Neural progenitor cell (in vitro differentiated cells): Measurements from ENCODE around the gene RNF11. TPM values are rescaled to one million over a fixed set of nuclear protein-coding genes. Genes with fewer than 3 reads are reported as not detected.

Source experiments
- DNase-seq: peaks from one replicate; pipeline ENCODE4 v3.0.0-alpha.2; 2016; ENCODE audit warnings: low spot score
- H2AFZ ChIP-seq: fragments of 200-600 bp; sonication (generic); replicated peaks from 2 replicates; pipeline ENCODE4 v1.6.1; 2016; ENCODE audit warnings: antibody characterized with exemption
- H3F3A ChIP-seq: fragments of 200-600 bp; sonication (generic); 2 replicates; pipeline ENCODE4 v1.6.1; 2016; ENCODE audit warnings: antibody characterized with exemption, low read depth
- H3K27ac ChIP-seq: fragments of 200-600 bp; sonication (generic); 2 replicates; pipeline ENCODE4 v1.5.1; 2016; ENCODE audit warnings: mild to moderate bottlenecking
- H3K27me3 ChIP-seq: fragments of 200-600 bp; sonication (generic); 2 replicates; pipeline ENCODE4 v1.6.1; 2016; ENCODE audit warnings: mild to moderate bottlenecking, moderate library complexity
- H3K36me3 ChIP-seq: fragments of 200-600 bp; sonication (generic); 2 replicates; pipeline ENCODE4 v1.5.1; 2016
- H3K4me1 ChIP-seq: fragments of 200-600 bp; sonication (generic); 2 replicates; pipeline ENCODE4 v1.6.1; 2016; ENCODE audit warnings: mixed run types
- H3K4me2 ChIP-seq: fragments of 200-600 bp; sonication (generic); 2 replicates; pipeline ENCODE4 v1.6.1; 2016
- H3K4me3 ChIP-seq: fragments of 200-600 bp; sonication (generic); 2 replicates; pipeline ENCODE4 v1.5.1; 2016
- H3K79me2 ChIP-seq: fragments of 200-600 bp; sonication (generic); 2 replicates; pipeline ENCODE4 v1.6.1; 2016; ENCODE audit warnings: low read depth
- H3K9ac ChIP-seq: fragments of 200-600 bp; sonication (generic); 2 replicates; pipeline ENCODE4 v1.6.1; 2016
- H3K9me3 ChIP-seq: fragments of 200-600 bp; sonication (generic); 2 replicates; pipeline ENCODE4 v1.5.1; 2016; ENCODE audit warnings: low read depth
- H4K20me1 ChIP-seq: fragments of 200-600 bp; sonication (generic); 2 replicates; pipeline ENCODE4 v1.6.1; 2016; ENCODE audit warnings: low read depth
- H3K27ac Mint-ChIP-seq: 3 replicates; pipeline ENCODE4 v1.8.0; 2021; ENCODE audit warnings: mixed read lengths
- H3K27me3 Mint-ChIP-seq: 2 replicates; pipeline ENCODE4 v1.8.0; 2022; ENCODE audit warnings: low read depth, mild to moderate bottlenecking, inconsistent platforms, moderate library complexity, mixed read lengths; ENCODE audit not compliant: insufficient read depth
- H3K36me3 Mint-ChIP-seq: 3 replicates; pipeline ENCODE4 v1.8.0; 2021; ENCODE audit warnings: mixed read lengths
- H3K4me1 Mint-ChIP-seq: 3 replicates; pipeline ENCODE4 v1.8.0; 2021; ENCODE audit warnings: mixed read lengths
- H3K4me3 Mint-ChIP-seq: 3 replicates; pipeline ENCODE4 v1.8.0; 2021; ENCODE audit warnings: mild to moderate bottlenecking, moderate library complexity, mixed read lengths
- H3K9me3 Mint-ChIP-seq: 3 replicates; pipeline ENCODE4 v1.8.0; 2020; ENCODE audit warnings: mixed read lengths
- EZH2 ChIP-seq: fragments of 200-600 bp; sonication (generic); IDR thresholded peaks from 2 replicates; pipeline ENCODE4 v1.6.1; 2017; ENCODE audit warnings: antibody characterized with exemption, mild to moderate bottlenecking, moderate library complexity
- EZH2phosphoT487 ChIP-seq: fragments of 200-600 bp; sonication (generic); IDR thresholded peaks from 2 replicates; pipeline ENCODE4 v1.6.1; 2017; ENCODE audit warnings: antibody characterized with exemption
- total RNA-seq: library from RNA; depleted of rRNA; stranded (reverse); fragments of >200 nt; gene quantifications from 2 replicates; pipeline ENCODE4 v1.2.3, GENCODE V29; 2015; ENCODE audit warnings: low replicate concordance
- TF ChIP-seq, protein P1 (sequence below): fragments of 200-600 bp; sonication (generic); IDR thresholded peaks from 2 replicates; pipeline ENCODE4 v1.5.1; 2017; ENCODE audit warnings: antibody characterized with exemption, mild to moderate bottlenecking

The RNF11 gene
- total RNA-seq, 1 donor from 2014 or later: 108 TPM

DNA sequence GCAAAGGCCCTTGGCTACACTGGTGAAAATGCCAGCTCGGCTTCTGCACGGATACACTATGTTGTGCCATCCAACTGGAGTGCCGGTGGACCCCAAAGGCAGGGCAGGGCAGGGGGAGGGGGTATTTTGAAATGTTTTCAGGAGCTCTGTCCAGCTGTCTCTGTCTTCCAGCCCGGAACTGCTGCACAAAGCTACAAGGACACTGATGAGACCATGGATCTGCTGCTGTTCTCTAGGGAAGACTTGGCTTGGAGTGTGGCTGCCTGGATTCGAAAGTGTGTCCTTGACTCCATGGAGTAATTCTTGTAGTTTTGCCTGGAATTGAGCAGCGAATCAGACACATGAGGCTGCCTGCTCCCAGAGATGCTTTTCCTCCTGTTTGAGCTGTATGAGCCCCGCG lies 51.9 kb downstream of the RNF11 start:
- Mint-ChIP-seq H3K36me3 (no peaks in the 10 kb centered on the region), H3K27ac (no peak overlapping the region), H3K4me3 (no peak overlapping the region), H3K4me1 (peaks cover 7% of the 10 kb centered on the region), H3K9me3 (no peaks in the 10 kb centered on the region), H3K27me3 (peaks cover 3% of the 10 kb centered on the region)
- Histone ChIP-seq H3K4me1 (peaks cover 12% of the 10 kb centered on the region), H3K79me2 (no peaks in the 10 kb centered on the region), H3K9ac (no peak overlapping the region), H4K20me1 (peaks cover 7% of the 10 kb centered on the region), H3F3A (peaks cover 11% of the 10 kb centered on the region), H3K27ac (no peak overlapping the region), H2AFZ (no peak overlapping the region), H3K27me3 (no peaks in the 10 kb centered on the region), H3K36me3 (no peaks in the 10 kb centered on the region), H3K9me3 (no peaks in the 10 kb centered on the region), H3K4me2 (no peak overlapping the region), H3K4me3 (no peak overlapping the region)
- no peak for DNase-seq
- no peak for TF ChIP-seq EZH2
- no peak for TF ChIP-seq EZH2phosphoT487
- TF ChIP-seq, protein P1, sequence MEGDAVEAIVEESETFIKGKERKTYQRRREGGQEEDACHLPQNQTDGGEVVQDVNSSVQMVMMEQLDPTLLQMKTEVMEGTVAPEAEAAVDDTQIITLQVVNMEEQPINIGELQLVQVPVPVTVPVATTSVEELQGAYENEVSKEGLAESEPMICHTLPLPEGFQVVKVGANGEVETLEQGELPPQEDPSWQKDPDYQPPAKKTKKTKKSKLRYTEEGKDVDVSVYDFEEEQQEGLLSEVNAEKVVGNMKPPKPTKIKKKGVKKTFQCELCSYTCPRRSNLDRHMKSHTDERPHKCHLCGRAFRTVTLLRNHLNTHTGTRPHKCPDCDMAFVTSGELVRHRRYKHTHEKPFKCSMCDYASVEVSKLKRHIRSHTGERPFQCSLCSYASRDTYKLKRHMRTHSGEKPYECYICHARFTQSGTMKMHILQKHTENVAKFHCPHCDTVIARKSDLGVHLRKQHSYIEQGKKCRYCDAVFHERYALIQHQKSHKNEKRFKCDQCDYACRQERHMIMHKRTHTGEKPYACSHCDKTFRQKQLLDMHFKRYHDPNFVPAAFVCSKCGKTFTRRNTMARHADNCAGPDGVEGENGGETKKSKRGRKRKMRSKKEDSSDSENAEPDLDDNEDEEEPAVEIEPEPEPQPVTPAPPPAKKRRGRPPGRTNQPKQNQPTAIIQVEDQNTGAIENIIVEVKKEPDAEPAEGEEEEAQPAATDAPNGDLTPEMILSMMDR: no peak

DNA sequence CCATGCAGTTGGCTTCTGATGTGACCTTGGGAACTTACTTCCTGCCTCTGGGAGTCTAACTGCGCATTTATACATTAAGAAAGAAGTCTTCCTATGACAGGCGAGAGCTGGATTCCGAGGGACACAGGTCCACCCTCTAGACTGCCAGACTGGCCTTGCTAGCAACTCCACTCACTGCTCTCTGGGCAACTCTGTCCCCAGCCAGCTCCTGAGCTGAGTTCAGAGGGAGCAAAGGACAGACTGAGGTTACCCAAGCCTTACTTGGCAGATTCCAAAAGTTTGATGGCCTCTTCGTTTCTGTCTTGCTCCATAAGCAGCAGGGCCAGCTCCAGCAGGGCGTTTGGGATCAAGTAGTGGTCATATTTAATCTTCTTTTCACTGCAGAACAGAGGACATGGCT lies 52.5 kb downstream of the RNF11 start:
- peaks cover 7% of the 10 kb centered on the region for H4K20me1 ChIP-seq
- no peak overlapping the region for H3K9ac ChIP-seq
- DNase-seq: no peak
- no peaks in the 10 kb centered on the region for H3K9me3 ChIP-seq
- Mint-ChIP-seq H3K36me3 (no peaks in the 10 kb centered on the region), H3K4me3 (no peak overlapping the region), H3K4me1 (peaks cover 7% of the 10 kb centered on the region), H3K27me3 (peaks cover 3% of the 10 kb centered on the region), H3K27ac (no peak overlapping the region), H3K9me3 (no peaks in the 10 kb centered on the region)
- peaks cover 12% of the 10 kb centered on the region for H3K4me1 ChIP-seq
- no peak overlapping the region for H2AFZ ChIP-seq
- H3K4me3 ChIP-seq: no peak overlapping the region
- no peak overlapping the region for H3K27ac ChIP-seq
- no peak overlapping the region for H3K4me2 ChIP-seq
- H3F3A ChIP-seq: peaks cover 11% of the 10 kb centered on the region
- H3K27me3 ChIP-seq: no peaks in the 10 kb centered on the region
- no peaks in the 10 kb centered on the region for H3K36me3 ChIP-seq
- H3K79me2 ChIP-seq: no peaks in the 10 kb centered on the region
- TF ChIP-seq, protein P1: no peak
- TF ChIP-seq EZH2phosphoT487 (no peak), EZH2 (no peak)

DNA sequence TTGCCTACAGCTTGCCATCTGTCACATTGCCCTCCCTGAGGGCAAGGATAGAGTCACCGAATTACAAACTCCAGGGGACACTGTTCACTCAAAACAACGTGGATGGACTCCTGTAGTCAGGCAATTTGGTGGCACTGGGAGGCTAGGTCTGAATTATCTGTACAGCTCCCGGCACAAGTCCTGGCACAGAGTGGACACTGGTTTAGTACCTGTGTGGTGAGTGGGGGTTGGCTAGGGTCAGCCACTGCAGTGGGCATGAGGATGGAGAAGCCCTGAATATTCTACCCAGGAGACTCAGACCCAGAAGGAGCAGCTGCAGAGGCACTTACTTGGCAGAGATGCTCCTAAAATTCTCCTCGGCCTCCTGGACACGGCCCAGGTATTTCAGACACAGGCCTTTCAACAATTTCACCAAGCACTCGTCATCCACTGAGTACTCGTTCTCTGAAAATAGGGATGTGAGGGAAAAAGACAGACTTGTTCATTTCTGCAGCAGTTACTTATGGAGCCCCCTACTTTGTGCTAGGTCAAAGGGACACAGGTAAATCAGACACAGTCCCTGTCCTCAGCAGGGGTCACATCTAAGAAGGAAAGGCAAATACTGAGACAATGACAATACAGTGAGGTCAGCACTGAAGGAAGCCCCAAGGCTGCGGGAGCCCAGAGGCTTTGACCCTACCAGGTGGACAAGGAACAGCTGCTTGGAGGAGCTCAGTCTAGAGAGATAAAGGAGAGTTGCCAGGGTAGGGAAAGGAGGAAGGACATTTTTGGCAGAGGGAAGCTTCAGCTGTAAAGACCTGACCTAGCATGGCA lies 53.8 kb downstream of the RNF11 start:
- Histone ChIP-seq H2AFZ (no peak overlapping the region), H3K4me1 (peaks cover 2% of the 10 kb centered on the region), H3K4me2 (no peak overlapping the region), H3K27ac (no peak overlapping the region), H3K79me2 (no peaks in the 10 kb centered on the region), H3F3A (peaks cover 2% of the 10 kb centered on the region), H3K9ac (no peak overlapping the region), H3K27me3 (no peaks in the 10 kb centered on the region), H3K9me3 (no peaks in the 10 kb centered on the region), H3K4me3 (no peak overlapping the region), H4K20me1 (peaks cover 2% of the 10 kb centered on the region), H3K36me3 (no peaks in the 10 kb centered on the region)
- Mint-ChIP-seq H3K27me3 (peaks cover 3% of the 10 kb centered on the region), H3K4me3 (no peak overlapping the region), H3K9me3 (no peaks in the 10 kb centered on the region), H3K36me3 (no peaks in the 10 kb centered on the region), H3K4me1 (peaks cover 2% of the 10 kb centered on the region), H3K27ac (no peak overlapping the region)
- TF ChIP-seq, protein P1: no peak
- TF ChIP-seq EZH2: no peak
- DNase-seq: no peak
